Tibial artery (tissue), 4 donors: ENCODE data around the gene SLU7.

Experiments
- DNase-seq, 2 donors: peaks; one replicate each; pipeline ENCODE4 v3.0.0-alpha.2; 2019
- H3K27ac ChIP-seq, 2 donors: fragments of 200-600 bp; sonication (generic) in 1 of 2; 1 replicate in 1 of 2; 2 replicates in 1 of 2; pipeline ENCODE4 v1.5.1; 2018 to 2019; ENCODE audit warnings: mild to moderate bottlenecking in 1 of 2
- H3K27me3 ChIP-seq, 2 donors: fragments of 200-600 bp; sonication (generic) in 1 of 2; one replicate each; pipeline versions ENCODE4 v1.5.1 to v1.6.0; 2016 to 2019
- H3K36me3 ChIP-seq, 3 donors: fragments of 200-600 bp; sonication (generic) in 2 of 3; one replicate each; pipeline ENCODE4 v1.5.1; 2016 to 2019; ENCODE audit warnings: mild to moderate bottlenecking in 2 of 3
- H3K4me1 ChIP-seq, 4 donors: fragments of 200-600 bp; sonication (generic) in 2 of 4; 1 replicate in 3 of 4; 2 replicates in 1 of 4; pipeline ENCODE4 v1.5.1; 2016 to 2019
- H3K4me3 ChIP-seq, 2 donors: fragments of 200-600 bp; sonication (generic) in 1 of 2; 1 replicate in 1 of 2; 2 replicates in 1 of 2; pipeline ENCODE4 v1.5.1; 2018 to 2019; ENCODE audit warnings: mild to moderate bottlenecking in 2 of 2
- H3K9me3 ChIP-seq, 3 donors: fragments of 200-600 bp; sonication (generic) in 1 of 3; one replicate each; pipeline ENCODE4 v1.5.1; 2016 to 2019
- intact Hi-C: fragments of 100-400 bp; cut with DNase I; formaldehyde crosslinking; loops from one replicate; pipeline ENCODE4 v1.15.0; 2023; ENCODE audit warnings: low total_unique reads
- TF ChIP-seq, protein P1 (sequence below), 2 experiments: fragments of 200-600 bp in 1 of 2; fragments of 450-650 bp in 1 of 2; IDR thresholded peaks; one replicate each; pipeline ENCODE4 v1.5.1; 2017 to 2019; ENCODE audit warnings: antibody characterized with exemption in 2 of 2, mild to moderate bottlenecking in 1 of 2, moderate library complexity in 1 of 2

Gene SLU7

DNA sequence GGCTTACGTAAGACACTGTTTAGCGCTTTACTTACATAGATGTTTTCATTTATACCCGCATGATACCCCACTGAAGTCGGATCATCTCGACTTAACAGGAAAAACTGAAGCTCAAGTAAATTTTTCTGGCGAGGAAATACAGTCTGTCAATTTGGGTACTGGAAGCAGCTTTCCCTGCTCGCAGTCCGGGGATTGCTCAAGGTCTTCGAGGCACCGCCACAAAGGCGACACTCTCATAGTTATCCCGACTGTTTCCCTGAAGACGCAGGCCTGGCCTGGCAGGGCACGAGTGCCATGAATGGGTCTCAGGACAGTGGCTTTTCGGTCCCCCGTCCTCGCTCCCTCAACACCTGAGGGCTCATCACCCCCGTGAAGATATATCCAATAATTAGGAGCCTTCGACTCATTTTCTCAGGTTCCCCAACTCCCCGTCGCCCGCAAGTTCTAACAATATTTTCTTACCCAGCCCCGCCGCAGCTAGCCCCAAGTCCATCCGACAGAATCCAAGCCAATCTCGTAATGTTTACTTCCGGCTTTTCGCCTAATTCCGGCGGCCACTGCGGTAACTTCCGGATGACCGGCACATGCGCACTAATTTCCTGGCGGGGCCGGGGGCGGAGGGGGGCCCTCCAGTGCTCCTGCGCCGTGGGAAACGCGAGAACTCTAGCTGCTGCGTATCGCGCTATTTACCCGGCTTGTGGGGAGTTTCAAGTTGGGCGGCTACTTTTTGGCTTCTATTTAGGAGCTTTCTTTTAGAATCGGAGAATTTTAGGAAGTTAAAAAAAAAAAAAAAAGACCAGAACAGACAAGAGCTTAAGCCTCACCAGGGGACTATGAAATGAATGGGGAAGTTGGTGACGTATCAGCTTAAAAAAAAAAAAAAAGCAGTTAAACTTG is at the start of gene SLU7:
TSS of gene SLU7 (minus strand) at position 521 of the 897 bp plus-strand sequence. CDS start 3,787 bp downstream, outside the sequence.
- Histone ChIP-seq H3K9me3 (no peaks in the 10 kb centered on the region), H3K36me3 (peaks cover 6 to 14% (median 13%) of the 10 kb centered on the region in 3 donors), H3K27ac (peak within 1 kb of the TSS; percentile 86 to 91), H3K4me1 (peaks cover 0 to 40% (median 21%) of the 10 kb centered on the region in 4 donors), H3K27me3 (no peaks in the 10 kb centered on the region), H3K4me3 (peak within 1 kb of the TSS; percentile 65 to 82)
- intact Hi-C loops, result no loop called here
- TF ChIP-seq, protein P1, sequence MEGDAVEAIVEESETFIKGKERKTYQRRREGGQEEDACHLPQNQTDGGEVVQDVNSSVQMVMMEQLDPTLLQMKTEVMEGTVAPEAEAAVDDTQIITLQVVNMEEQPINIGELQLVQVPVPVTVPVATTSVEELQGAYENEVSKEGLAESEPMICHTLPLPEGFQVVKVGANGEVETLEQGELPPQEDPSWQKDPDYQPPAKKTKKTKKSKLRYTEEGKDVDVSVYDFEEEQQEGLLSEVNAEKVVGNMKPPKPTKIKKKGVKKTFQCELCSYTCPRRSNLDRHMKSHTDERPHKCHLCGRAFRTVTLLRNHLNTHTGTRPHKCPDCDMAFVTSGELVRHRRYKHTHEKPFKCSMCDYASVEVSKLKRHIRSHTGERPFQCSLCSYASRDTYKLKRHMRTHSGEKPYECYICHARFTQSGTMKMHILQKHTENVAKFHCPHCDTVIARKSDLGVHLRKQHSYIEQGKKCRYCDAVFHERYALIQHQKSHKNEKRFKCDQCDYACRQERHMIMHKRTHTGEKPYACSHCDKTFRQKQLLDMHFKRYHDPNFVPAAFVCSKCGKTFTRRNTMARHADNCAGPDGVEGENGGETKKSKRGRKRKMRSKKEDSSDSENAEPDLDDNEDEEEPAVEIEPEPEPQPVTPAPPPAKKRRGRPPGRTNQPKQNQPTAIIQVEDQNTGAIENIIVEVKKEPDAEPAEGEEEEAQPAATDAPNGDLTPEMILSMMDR (IDR thresholded peaks at IDR 0.05), result no peak
- DNase-seq, result peak; percentile 92 to 97

DNA sequence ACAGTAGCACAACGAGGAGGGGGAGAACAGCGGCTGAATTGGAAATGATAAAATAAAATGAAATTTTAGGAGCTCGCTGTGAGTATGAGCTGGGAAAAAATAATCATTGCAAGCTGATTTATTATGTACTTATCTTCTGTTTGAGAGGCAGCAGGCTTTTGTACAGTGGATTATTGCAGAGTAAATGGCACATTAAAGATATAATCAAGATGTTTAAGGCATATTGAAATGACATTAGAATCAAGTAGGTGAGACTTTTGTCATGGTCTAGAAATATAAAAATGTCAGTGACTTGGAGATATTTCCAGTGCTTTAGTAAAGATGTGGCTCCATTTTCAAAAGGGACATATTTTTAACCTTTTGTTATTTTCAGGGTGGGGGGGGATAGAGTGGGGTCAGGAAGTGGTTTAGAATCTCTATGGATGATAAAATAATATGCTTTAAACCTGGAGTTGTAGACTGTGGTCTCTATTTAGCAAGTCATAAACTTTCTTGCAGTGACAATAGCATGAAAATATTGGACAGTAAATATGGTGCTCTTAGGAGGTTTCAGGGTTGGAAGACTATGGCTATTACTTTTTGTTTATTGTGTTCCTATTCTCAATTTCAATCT is 49.6 kb upstream of the SLU7 start:
- H3K4me1 ChIP-seq, result peaks cover 3 to 22% (median 17%) of the 10 kb centered on the region in 4 donors
- no peaks in the 10 kb centered on the region for H3K9me3 ChIP-seq
- H3K27ac ChIP-seq, result peak overlapping the region in 1 of 2 donors; percentile 15
- no peaks in the 10 kb centered on the region for H3K27me3 ChIP-seq
- intact Hi-C loops, result no loop called here
- no peaks in the 10 kb centered on the region for H3K36me3 ChIP-seq
- no peak for DNase-seq
- TF ChIP-seq, protein P1 (IDR thresholded peaks at IDR 0.05), result no peak
- H3K4me3 ChIP-seq, result peak overlapping the region; percentile 31 to 44

DNA sequence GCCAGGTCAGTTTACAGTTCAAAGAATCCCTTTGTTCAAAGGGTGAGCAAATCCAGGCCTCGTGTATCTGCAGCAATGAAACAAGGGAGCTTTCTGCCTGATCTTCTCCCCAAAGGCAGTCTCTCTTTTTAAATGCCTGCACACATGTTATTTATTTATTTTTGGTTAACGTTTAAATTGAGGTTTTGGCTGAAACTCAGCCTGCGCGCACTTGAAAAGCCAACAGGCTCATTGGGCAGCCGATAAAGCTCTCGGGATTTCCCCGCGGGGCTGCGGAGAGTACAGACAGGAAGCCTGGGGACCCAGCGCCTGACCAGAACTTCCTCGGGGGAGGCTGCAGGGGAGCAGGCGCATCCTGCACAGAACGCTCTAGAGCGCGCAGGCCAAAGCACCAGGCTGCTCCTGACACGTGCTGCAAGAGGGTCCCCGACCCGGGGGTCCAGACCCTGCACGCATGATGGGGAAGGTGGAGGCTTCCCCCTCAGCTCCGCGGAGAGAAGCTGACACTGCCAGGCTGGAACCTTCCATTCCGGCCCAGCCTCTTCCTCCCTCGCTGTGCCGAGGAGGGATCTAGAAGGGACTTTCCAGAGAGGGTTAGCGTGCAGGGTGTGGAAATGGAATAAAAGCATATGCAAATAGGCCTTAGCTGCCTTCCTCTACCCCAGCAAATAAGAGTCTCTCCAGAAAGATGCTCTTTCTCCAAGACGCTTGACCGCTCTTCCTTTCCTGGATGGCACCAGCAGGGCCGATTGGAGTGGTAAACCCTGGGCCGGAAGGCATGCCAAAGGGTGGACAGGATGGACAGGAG is 48.9 kb upstream of the SLU7 start:
- Histone ChIP-seq H3K4me1 (peaks cover 3 to 22% (median 17%) of the 10 kb centered on the region in 4 donors), H3K27ac (peak overlapping the region in 1 of 2 donors; percentile 15), H3K9me3 (no peaks in the 10 kb centered on the region), H3K27me3 (no peaks in the 10 kb centered on the region), H3K36me3 (no peaks in the 10 kb centered on the region), H3K4me3 (peak overlapping the region; percentile 31 to 44)
- peak; percentile 72 to 77 for DNase-seq
- TF ChIP-seq, protein P1 (IDR thresholded peaks at IDR 0.05), result no peak
- intact Hi-C loops, result no loop called here

DNA sequence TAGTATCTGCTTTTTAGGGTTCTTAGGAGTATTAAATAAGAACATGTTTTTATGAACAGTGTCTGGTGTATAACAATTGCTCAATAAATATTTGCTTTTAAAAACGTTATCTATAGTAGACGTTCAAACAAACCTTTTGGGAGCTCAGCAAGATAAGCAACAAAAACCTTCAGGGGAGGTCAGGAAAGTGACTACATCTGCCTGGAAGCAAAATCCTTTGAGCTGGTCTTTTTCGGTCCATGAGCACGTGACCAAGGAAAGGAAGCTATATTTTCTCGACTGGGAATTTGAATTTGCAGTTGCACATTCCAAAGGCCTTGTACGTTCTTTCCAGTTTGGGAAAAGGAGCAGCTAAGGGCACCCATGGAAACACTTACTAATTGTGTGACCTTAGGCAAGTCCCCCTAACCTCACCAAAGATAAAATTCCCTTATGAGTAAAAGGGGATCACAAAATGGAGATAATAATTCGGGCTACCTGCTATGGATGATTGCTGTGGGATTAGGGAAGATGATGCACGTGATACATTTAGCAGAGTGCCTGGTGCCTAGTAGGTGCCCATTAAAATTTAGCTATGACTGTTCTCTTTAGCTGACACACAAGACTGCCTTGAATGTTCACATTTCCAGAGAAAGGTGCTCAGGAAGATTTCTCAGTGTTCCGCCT is 48.1 kb upstream of the SLU7 start:
- Histone ChIP-seq H3K27ac (no peak overlapping the region), H3K27me3 (no peaks in the 10 kb centered on the region), H3K4me1 (peaks cover 3 to 22% (median 17%) of the 10 kb centered on the region in 4 donors), H3K4me3 (no peak overlapping the region), H3K36me3 (no peaks in the 10 kb centered on the region), H3K9me3 (no peaks in the 10 kb centered on the region)
- TF ChIP-seq, protein P1 (IDR thresholded peaks at IDR 0.05), result no peak
- intact Hi-C loops, result no loop called here
- no peak for DNase-seq

DNA sequence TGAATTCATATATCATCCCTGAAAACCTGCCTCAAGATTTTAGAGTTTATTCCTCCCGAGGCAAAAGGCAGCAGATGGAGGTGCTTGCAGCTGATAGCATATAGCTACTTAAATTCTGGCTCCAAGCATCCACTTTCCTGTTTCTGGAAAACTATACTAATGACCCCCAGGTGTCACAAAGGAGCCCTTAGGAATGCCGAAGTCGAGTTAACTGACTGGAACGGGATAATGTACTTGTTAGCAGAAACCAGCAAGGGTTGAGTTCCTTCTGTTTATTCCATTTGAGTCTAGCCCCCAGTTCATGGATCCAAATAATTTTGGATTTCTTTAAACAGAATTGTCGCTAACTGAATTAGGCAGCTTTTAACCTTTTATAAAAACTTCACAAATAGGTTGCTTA is 47.2 kb upstream of the SLU7 start:
- H3K36me3 ChIP-seq, result no peaks in the 10 kb centered on the region
- intact Hi-C loops, result no loop called here
- H3K4me1 ChIP-seq, result peaks cover 3 to 22% (median 17%) of the 10 kb centered on the region in 4 donors
- TF ChIP-seq, protein P1 (IDR thresholded peaks at IDR 0.05), result no peak
- H3K9me3 ChIP-seq, result no peaks in the 10 kb centered on the region
- H3K27ac ChIP-seq, result no peak overlapping the region
- H3K27me3 ChIP-seq, result no peaks in the 10 kb centered on the region
- no peak overlapping the region for H3K4me3 ChIP-seq
- DNase-seq, result no peak
